HEK293 (cell line): ENCODE measurements around the gene FANCC.

Experiments
- CTCF ChIA-PET: fragments of 350-600 bp; formaldehyde crosslinking; extraction: SDS; loops from one replicate; lab custom pipeline; 2021; ENCODE audit warnings: antibody characterized with exemption; lab: Yijun Ruan, JAX
- POLR2A ChIA-PET: fragments of 300-600 bp; formaldehyde crosslinking; extraction: SDS; loops from one replicate; lab custom pipeline; 2020; ENCODE audit warnings: antibody characterized with exemption, inconsistent platforms; lab: Yijun Ruan, JAX
- H3K27ac ChIP-seq: fragments of 200-500 bp; sonication (Bioruptor generic); 2 replicates; pipeline ENCODE4 v1.5.1; 2014; ENCODE audit warnings: low read depth, low read length, control low read depth, inconsistent platforms; ENCODE audit errors: extremely low read depth
- H3K36me3 ChIP-seq, 2 experiments: fragments of 200-500 bp in 1 of 2; sonication (Bioruptor generic) in 1 of 2; 1 replicate in 1 of 2; 2 replicates in 1 of 2; pipeline ENCODE4 v1.5.1; 2014 to 2017; ENCODE audit warnings: inconsistent platforms in 2 of 2, low read length in 2 of 2; ENCODE audit not compliant: control insufficient read depth in 2 of 2, insufficient read depth in 1 of 2
- H3K4me1 ChIP-seq: fragments of 200-500 bp; sonication (Bioruptor generic); 2 replicates; pipeline ENCODE4 v1.5.1; 2014; ENCODE audit warnings: mild to moderate bottlenecking, low read length, inconsistent platforms; ENCODE audit not compliant: control insufficient read depth, insufficient read depth
- H3K4me3 ChIP-seq: 2 replicates; pipeline ENCODE4 v1.5.1; 2011; ENCODE audit warnings: low read depth, mild to moderate bottlenecking, control low read depth, low read length, moderate library complexity
- H3K9me3 ChIP-seq: fragments of 200-500 bp; sonication (Bioruptor generic); 2 replicates; pipeline ENCODE4 v1.5.1; 2014; ENCODE audit warnings: low read depth, low read length, inconsistent platforms; ENCODE audit not compliant: control insufficient read depth, insufficient read depth
- BCL11A ChIP-seq: fragments of 450-650 bp; formaldehyde crosslinking; IDR thresholded peaks from 2 replicates; pipeline ENCODE4 v1.5.1; 2016; ENCODE audit warnings: low read depth, missing biosample characterization, missing genetic modification characterization
- ELK4 ChIP-seq: IDR thresholded peaks from 2 replicates; pipeline ENCODE4 v1.6.1; 2011; ENCODE audit warnings: mild to moderate bottlenecking, low read depth, low read length, borderline replicate concordance
- OSR2 ChIP-seq: fragments of 450-650 bp; formaldehyde crosslinking; IDR thresholded peaks from 2 replicates; pipeline ENCODE4 v1.5.1; 2016; ENCODE audit warnings: missing biosample characterization, missing genetic modification characterization
- OVOL3 ChIP-seq: fragments of 450-650 bp; formaldehyde crosslinking; IDR thresholded peaks from 2 replicates; pipeline ENCODE4 v1.5.1; 2016; ENCODE audit warnings: missing biosample characterization, missing genetic modification characterization
- REST ChIP-seq: fragments of 450-650 bp; formaldehyde crosslinking; IDR thresholded peaks from 2 replicates; pipeline ENCODE4 v1.5.1; 2016; ENCODE audit warnings: missing biosample characterization, missing genetic modification characterization
- SP7 ChIP-seq: fragments of 450-650 bp; formaldehyde crosslinking; IDR thresholded peaks from 2 replicates; pipeline ENCODE4 v1.5.1; 2016; ENCODE audit warnings: missing biosample characterization, missing genetic modification characterization
- ZEB2 ChIP-seq: fragments of 450-650 bp; formaldehyde crosslinking; IDR thresholded peaks from 2 replicates; pipeline ENCODE4 v1.5.1; 2016; ENCODE audit warnings: missing biosample characterization, missing genetic modification characterization
- ZNF175 ChIP-seq: fragments of 450-650 bp; formaldehyde crosslinking; IDR thresholded peaks from 2 replicates; pipeline ENCODE4 v1.5.1; 2016; ENCODE audit warnings: missing biosample characterization, missing genetic modification characterization
- ZNF202 ChIP-seq: fragments of 450-650 bp; formaldehyde crosslinking; IDR thresholded peaks from 2 replicates; pipeline ENCODE4 v1.5.1; 2016; ENCODE audit warnings: missing biosample characterization, missing genetic modification characterization, borderline replicate concordance
- ZNF354C ChIP-seq: fragments of 450-650 bp; formaldehyde crosslinking; IDR thresholded peaks from 2 replicates; pipeline ENCODE4 v1.5.1; 2016; ENCODE audit warnings: missing biosample characterization, missing genetic modification characterization, low read depth, borderline replicate concordance
- ZNF391 ChIP-seq: fragments of 450-650 bp; formaldehyde crosslinking; IDR thresholded peaks from 2 replicates; pipeline ENCODE4 v1.5.1; 2016; ENCODE audit warnings: low read depth, missing biosample characterization, missing genetic modification characterization, borderline replicate concordance
- ZNF394 ChIP-seq: fragments of 450-650 bp; formaldehyde crosslinking; IDR thresholded peaks from 2 replicates; pipeline ENCODE4 v1.5.1; 2016; ENCODE audit warnings: missing biosample characterization, missing genetic modification characterization, mild to moderate bottlenecking, moderate library complexity, borderline replicate concordance
- ZNF521 ChIP-seq: fragments of 450-650 bp; formaldehyde crosslinking; IDR thresholded peaks from 2 replicates; pipeline ENCODE4 v1.5.1; 2017; ENCODE audit warnings: missing biosample characterization, mild to moderate bottlenecking, missing genetic modification characterization
- ZNF837 ChIP-seq: fragments of 450-650 bp; formaldehyde crosslinking; IDR thresholded peaks from 2 replicates; pipeline ENCODE4 v1.5.1; 2016; ENCODE audit warnings: missing biosample characterization, missing genetic modification characterization
- ZNF843 ChIP-seq: fragments of 450-650 bp; formaldehyde crosslinking; IDR thresholded peaks from 2 replicates; pipeline ENCODE4 v1.5.1; 2016; ENCODE audit warnings: missing biosample characterization, missing genetic modification characterization
- TF ChIP-seq, protein P1 (sequence below): fragments of 450-650 bp; formaldehyde crosslinking; IDR thresholded peaks from 2 replicates; pipeline ENCODE4 v1.5.1; 2016; ENCODE audit warnings: missing biosample characterization, missing genetic modification characterization
- TF ChIP-seq, protein P2 (sequence below): fragments of 450-650 bp; formaldehyde crosslinking; conservative IDR thresholded peaks from 2 replicates; pipeline ENCODE4 v1.5.1; 2016; ENCODE audit warnings: low read depth, missing biosample characterization, missing genetic modification characterization
- TF ChIP-seq, protein P3 (sequence below): fragments of 450-650 bp; formaldehyde crosslinking; optimal IDR thresholded peaks from 2 replicates; pipeline ENCODE3; 2016; ENCODE audit warnings: missing biosample characterization, mild to moderate bottlenecking, missing genetic modification characterization

The FANCC gene

GRCh38 chr9:95237336-95237735 is 80.2 kb downstream of the FANCC start:
- POLR2A ChIA-PET, result no interaction called here
- TF ChIP-seq OSR2 (tag by site-specific recombination), result no peak
- no peak for TF ChIP-seq ZNF202 (tag by site-specific recombination)
- no peak for TF ChIP-seq ZNF837
- TF ChIP-seq, protein P1, sequence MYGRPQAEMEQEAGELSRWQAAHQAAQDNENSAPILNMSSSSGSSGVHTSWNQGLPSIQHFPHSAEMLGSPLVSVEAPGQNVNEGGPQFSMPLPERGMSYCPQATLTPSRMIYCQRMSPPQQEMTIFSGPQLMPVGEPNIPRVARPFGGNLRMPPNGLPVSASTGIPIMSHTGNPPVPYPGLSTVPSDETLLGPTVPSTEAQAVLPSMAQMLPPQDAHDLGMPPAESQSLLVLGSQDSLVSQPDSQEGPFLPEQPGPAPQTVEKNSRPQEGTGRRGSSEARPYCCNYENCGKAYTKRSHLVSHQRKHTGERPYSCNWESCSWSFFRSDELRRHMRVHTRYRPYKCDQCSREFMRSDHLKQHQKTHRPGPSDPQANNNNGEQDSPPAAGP (tag by site-specific recombination), result no peak
- TF ChIP-seq SP7 (tag by site-specific recombination), result no peak
- no peak for TF ChIP-seq BCL11A
- TF ChIP-seq ZNF391, result no peak
- TF ChIP-seq ELK4, result no peak
- TF ChIP-seq ZNF521 (tag by site-specific recombination), result no peak
- TF ChIP-seq ZNF175, result no peak
- TF ChIP-seq REST (tag by site-specific recombination), result no peak
- TF ChIP-seq, protein P2, sequence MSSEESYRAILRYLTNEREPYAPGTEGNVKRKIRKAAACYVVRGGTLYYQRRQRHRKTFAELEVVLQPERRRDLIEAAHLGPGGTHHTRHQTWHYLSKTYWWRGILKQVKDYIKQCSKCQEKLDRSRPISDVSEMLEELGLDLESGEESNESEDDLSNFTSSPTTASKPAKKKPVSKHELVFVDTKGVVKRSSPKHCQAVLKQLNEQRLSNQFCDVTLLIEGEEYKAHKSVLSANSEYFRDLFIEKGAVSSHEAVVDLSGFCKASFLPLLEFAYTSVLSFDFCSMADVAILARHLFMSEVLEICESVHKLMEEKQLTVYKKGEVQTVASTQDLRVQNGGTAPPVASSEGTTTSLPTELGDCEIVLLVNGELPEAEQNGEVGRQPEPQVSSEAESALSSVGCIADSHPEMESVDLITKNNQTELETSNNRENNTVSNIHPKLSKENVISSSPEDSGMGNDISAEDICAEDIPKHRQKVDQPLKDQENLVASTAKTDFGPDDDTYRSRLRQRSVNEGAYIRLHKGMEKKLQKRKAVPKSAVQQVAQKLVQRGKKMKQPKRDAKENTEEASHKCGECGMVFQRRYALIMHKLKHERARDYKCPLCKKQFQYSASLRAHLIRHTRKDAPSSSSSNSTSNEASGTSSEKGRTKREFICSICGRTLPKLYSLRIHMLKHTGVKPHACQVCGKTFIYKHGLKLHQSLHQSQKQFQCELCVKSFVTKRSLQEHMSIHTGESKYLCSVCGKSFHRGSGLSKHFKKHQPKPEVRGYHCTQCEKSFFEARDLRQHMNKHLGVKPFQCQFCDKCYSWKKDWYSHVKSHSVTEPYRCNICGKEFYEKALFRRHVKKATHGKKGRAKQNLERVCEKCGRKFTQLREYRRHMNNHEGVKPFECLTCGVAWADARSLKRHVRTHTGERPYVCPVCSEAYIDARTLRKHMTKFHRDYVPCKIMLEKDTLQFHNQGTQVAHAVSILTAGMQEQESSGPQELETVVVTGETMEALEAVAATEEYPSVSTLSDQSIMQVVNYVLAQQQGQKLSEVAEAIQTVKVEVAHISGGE (tag by site-specific recombination), result no peak
- no peak for TF ChIP-seq ZNF394 (tag by site-specific recombination)
- TF ChIP-seq OVOL3, result no peak
- TF ChIP-seq, protein P3, sequence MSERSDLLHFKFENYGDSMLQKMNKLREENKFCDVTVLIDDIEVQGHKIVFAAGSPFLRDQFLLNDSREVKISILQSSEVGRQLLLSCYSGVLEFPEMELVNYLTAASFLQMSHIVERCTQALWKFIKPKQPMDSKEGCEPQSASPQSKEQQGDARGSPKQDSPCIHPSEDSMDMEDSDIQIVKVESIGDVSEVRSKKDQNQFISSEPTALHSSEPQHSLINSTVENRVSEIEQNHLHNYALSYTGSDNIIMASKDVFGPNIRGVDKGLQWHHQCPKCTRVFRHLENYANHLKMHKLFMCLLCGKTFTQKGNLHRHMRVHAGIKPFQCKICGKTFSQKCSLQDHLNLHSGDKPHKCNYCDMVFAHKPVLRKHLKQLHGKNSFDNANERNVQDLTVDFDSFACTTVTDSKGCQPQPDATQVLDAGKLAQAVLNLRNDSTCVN, result no peak
- TF ChIP-seq ZEB2 (tag by site-specific recombination), result no peak
- TF ChIP-seq ZNF354C, result no peak
- TF ChIP-seq ZNF843 (tag by site-specific recombination), result no peak
- Histone ChIP-seq H3K4me1 (no peaks in the 10 kb centered on the region), H3K4me3 (no peak overlapping the region), H3K9me3 (no peaks in the 10 kb centered on the region), H3K36me3 (peaks cover 0 to 13% of the 10 kb centered on the region in 2 experiments; a peak in 1 of 3 replicates), H3K27ac (no peak overlapping the region)
- CTCF ChIA-PET, result no interaction called here
